Stomach (tissue), 9 donors: ENCODE data around the gene LRRFIP1. TPM values are rescaled to one million over a fixed set of nuclear protein-coding genes. Genes with fewer than 3 reads are reported as not detected.
A peak's percentile ranks its signal among the peaks of the same experiment; 100 is the strongest.

Experiments used
- DNase-seq, 2 donors: peaks; one replicate each; pipeline versions ENCODE4 v3.0.0 to v3.0.0-alpha.2; 2013 to 2019
- H3K27ac ChIP-seq, 5 donors: fragments of 200-600 bp in 4 of 5; sonication (generic) in 4 of 5; one replicate each; pipeline ENCODE4 v1.5.1; 2013 to 2019; ENCODE audit warnings: mild to moderate bottlenecking in 1 of 5, moderate library complexity in 1 of 5
- H3K27me3 ChIP-seq, 3 donors: fragments of 200-600 bp; sonication (generic); one replicate each; pipeline ENCODE4 v1.5.1; 2017 to 2019; ENCODE audit warnings: mixed run types in 1 of 3
- H3K36me3 ChIP-seq, 4 donors: fragments of 200-600 bp; sonication (generic); 1 replicate in 3 of 4; 2 replicates in 1 of 4; pipeline ENCODE4 v1.5.1; 2016 to 2019
- H3K4me1 ChIP-seq, 4 donors: fragments of 200-600 bp; sonication (generic); one replicate each; pipeline ENCODE4 v1.5.1; 2016 to 2019
- H3K4me3 ChIP-seq, 4 donors: fragments of 200-600 bp; sonication (generic) in 3 of 4; one replicate each; pipeline ENCODE4 v1.5.1; 2016 to 2019; ENCODE audit warnings: mild to moderate bottlenecking in 1 of 4
- H3K9me3 ChIP-seq, 4 donors: fragments of 200-600 bp; sonication (generic); one replicate each; pipeline ENCODE4 v1.5.1; 2016 to 2019
- EP300 ChIP-seq: sonication (generic); formaldehyde crosslinking; IDR thresholded peaks from one replicate; pipeline ENCODE4 v1.6.1; 2017; ENCODE audit warnings: antibody characterized with exemption
- POLR2A ChIP-seq, 4 donors: fragments of 450-650 bp; IDR thresholded peaks; one replicate each; pipeline ENCODE4 v1.6.1; 2016; ENCODE audit warnings: antibody characterized with exemption in 4 of 4, control low read depth in 2 of 4, mild to moderate bottlenecking in 1 of 4, moderate library complexity in 1 of 4
- POLR2AphosphoS5 ChIP-seq, 3 donors: sonication (generic); formaldehyde crosslinking; IDR thresholded peaks; one replicate each; pipeline ENCODE4 v1.6.1; 2016; ENCODE audit warnings: antibody characterized with exemption in 3 of 3
- WGBS, 5 donors: extraction: QIAGEN DNeasy Blood & Tissue Kit in 3 of 5; methylation state at CpG; one replicate each; pipeline versions ENCODE4 v1.1.5 to v1.1.7; 2013 to 2018; 5-methylcytosine and 5-hydroxymethylcytosine counted together
- intact Hi-C: fragments of 100-400 bp; cut with DNase I; formaldehyde crosslinking; loops from one replicate; pipeline ENCODE4 v1.15.1; 2023; ENCODE audit warnings: low total_unique reads
- polyA plus RNA-seq, 3 donors: library from polyadenylated mRNA; stranded (reverse); fragments of 200-250 nt; gene quantifications; one replicate each; pipeline ENCODE4 v1.2.3, GENCODE V29; 2013
- total RNA-seq, 5 donors: library from RNA; depleted of rRNA; stranded (reverse); fragments of >200 nt; gene quantifications; one replicate each; pipeline versions ENCODE4 v1.1.0 to v1.2.3, GENCODE V29; 2014 to 2016
- TF ChIP-seq, protein P1 (sequence below), 7 experiments: fragments of 450-650 bp in 4 of 7; fragments of 200-600 bp in 3 of 7; sonication (generic) in 3 of 7; IDR thresholded peaks; one replicate each; pipeline ENCODE4 v1.5.1; 2016 to 2019; ENCODE audit warnings: antibody characterized with exemption in 7 of 7, control low read depth in 2 of 7, mild to moderate bottlenecking in 1 of 7
- donor health status: healthy with polysubstance abuse.
- donor health status: Bipolar disorder and iron deficiency.
- donor health status: healthy.

The LRRFIP1 gene
- total and polyA plus RNA-seq, 8 donors, result 31.6 to 201 (median 130) TPM

DNA sequence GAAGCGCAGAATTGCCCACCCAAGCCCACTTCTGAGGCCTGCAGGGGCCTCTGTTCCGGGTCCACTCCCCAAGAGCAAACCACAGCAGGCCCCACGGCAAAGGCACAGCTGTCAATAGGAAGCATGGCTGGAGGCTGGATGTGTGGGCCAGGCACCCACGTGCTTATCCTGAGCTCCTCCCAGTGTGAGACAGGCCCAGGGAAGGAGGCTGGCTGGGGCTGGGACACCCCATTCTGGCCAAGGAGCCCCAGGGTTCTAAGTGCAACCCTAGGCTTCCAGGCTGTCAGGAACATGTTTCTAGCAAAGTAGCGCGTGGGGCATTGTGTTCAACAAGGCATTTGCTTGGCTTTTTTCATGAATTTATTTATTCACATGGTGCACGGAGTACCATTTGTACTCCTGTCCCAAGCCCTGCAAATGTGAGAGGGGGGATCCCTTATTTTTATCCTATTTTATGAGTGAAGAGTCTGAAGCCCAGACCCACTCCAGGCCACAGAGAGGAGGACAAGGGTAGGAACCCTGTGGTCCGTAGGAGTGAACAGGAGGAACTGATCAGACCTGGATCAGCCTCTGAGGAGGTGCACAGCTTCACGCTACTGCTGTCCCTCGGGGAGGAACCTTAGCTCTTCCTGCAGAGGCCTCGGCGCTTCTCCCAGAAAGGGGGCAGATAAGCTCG is 30.7 kb upstream of the LRRFIP1 start:
- Histone ChIP-seq H3K4me3 (no peak overlapping the region), H3K27me3 (no peaks in the 10 kb centered on the region), H3K27ac (peak overlapping the region in 1 of 5 donors; percentile 88), H3K36me3 (no peaks in the 10 kb centered on the region), H3K4me1 (peaks cover 26 to 73% (median 46%) of the 10 kb centered on the region in 4 donors), H3K9me3 (no peaks in the 10 kb centered on the region)
- intact Hi-C loops, result no loop called here
- no peak for TF ChIP-seq POLR2A (IDR thresholded peaks at IDR 0.05)
- TF ChIP-seq EP300, result no peak
- no peak for TF ChIP-seq POLR2AphosphoS5 (IDR thresholded peaks at IDR 0.05)
- TF ChIP-seq, protein P1, sequence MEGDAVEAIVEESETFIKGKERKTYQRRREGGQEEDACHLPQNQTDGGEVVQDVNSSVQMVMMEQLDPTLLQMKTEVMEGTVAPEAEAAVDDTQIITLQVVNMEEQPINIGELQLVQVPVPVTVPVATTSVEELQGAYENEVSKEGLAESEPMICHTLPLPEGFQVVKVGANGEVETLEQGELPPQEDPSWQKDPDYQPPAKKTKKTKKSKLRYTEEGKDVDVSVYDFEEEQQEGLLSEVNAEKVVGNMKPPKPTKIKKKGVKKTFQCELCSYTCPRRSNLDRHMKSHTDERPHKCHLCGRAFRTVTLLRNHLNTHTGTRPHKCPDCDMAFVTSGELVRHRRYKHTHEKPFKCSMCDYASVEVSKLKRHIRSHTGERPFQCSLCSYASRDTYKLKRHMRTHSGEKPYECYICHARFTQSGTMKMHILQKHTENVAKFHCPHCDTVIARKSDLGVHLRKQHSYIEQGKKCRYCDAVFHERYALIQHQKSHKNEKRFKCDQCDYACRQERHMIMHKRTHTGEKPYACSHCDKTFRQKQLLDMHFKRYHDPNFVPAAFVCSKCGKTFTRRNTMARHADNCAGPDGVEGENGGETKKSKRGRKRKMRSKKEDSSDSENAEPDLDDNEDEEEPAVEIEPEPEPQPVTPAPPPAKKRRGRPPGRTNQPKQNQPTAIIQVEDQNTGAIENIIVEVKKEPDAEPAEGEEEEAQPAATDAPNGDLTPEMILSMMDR (IDR thresholded peaks at IDR 0.05), result no peak
- no peak for DNase-seq
- WGBS, 5 donors, result 84 to 86% (median 85%) methylated on average over 10 to 13 of the region's 13 CpGs

DNA sequence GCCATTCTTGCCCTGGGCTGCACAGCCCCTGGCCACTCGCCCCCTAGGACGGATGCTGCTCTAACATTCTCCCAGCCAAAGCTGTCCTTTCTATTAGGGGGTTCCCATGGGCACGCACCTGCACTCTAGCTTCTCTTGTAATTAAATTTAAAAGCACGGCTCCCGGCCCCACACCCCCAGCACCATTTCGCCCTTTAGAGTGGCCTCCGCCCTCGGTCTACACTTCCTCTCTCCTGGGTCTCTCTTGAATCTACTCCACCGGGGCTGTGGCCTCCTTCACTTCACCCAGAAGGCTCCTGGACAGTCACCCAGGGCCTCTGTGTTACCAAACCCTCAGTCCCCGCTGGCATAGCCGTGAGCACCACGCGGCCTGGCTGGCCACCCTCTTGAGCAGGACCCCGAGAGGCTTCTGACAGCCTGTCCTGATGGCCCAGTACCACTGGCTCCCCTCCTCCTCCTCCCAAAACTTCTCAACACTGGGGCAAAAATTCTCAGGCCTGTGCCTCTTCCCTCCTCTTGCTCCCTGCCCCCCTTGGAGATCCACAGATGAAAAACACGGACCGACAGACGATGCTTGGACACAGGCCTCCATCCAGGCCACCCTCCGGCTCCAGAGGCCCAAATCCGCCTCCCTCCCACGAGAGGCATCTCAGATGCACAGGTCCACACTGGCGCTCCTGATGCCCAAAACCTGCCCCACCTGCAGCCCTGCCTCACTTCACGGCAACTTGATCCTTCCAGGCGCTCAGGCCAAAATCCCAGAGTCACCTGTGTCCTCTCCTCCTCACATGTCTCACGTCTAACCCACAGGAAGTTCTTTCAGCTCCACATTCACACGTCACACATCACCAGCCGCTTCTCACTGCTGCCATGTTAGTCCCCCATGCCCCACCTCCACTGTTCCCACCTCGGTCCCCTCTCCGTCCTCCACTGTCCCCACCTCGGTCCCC is 29.9 kb upstream of the LRRFIP1 start:
- no peaks in the 10 kb centered on the region for H3K36me3 ChIP-seq
- no peak for DNase-seq
- peak overlapping the region in 2 of 5 donors; percentile 0 to 88 for H3K27ac ChIP-seq
- H3K27me3 ChIP-seq, result no peaks in the 10 kb centered on the region
- no peak for TF ChIP-seq EP300
- TF ChIP-seq POLR2AphosphoS5 (IDR thresholded peaks at IDR 0.05), result no peak
- TF ChIP-seq, protein P1 (IDR thresholded peaks at IDR 0.05), result no peak
- TF ChIP-seq POLR2A (IDR thresholded peaks at IDR 0.05), result no peak
- H3K4me3 ChIP-seq, result no peak overlapping the region
- intact Hi-C loops, result no loop called here
- WGBS, 5 donors, result 84 to 93% (median 91%) methylated on average over 26 to 29 of the region's 29 CpGs
- peaks cover 24 to 69% (median 46%) of the 10 kb centered on the region in 4 donors for H3K4me1 ChIP-seq
- H3K9me3 ChIP-seq, result no peaks in the 10 kb centered on the region

DNA sequence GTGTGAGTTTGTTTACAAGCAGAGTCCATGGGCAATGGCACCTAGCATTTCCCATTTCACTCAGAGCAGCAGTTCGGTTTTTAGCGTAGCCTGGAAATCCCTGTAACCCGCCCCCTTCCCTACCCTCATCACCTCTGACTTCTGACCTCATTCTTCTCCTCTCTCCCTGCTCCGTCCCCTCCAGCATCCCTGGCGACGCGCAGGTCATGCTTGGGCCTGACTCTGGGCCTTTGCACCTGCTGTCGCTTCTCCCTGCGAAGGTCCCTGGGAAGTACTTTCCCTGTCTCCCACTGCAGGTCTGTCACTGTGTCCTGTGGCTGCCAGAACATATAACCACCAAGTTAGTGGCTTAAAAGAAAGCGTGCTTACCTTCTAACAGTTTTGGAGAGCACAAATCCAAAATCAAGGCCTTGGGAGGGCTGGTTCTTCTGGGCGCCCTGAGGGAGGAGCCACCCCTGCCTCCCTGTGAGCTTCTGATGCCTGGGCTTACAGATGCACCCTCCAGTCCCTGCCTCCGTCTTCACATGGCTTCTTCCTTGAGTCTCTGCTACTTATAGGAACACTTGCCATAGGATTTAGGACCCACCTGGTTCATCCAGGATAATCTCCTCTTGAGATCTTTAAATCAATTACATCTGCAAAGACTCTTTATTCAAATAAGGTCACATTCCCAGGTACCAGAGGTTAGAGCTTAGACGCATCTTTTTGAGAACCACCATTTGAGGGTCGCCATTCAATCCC is 28.7 kb upstream of the LRRFIP1 start:
- intact Hi-C loops, result no loop called here

More for the DNA sequence above, 28.7 kb upstream of the LRRFIP1 start:
- Histone ChIP-seq H3K4me3 (no peak overlapping the region), H3K27me3 (no peaks in the 10 kb centered on the region), H3K36me3 (no peaks in the 10 kb centered on the region), H3K27ac (peak overlapping the region in 2 of 5 donors; percentile 1 to 88), H3K4me1 (peaks cover 24 to 63% (median 48%) of the 10 kb centered on the region in 4 donors), H3K9me3 (no peaks in the 10 kb centered on the region)
- no peak for DNase-seq
- TF ChIP-seq POLR2A (IDR thresholded peaks at IDR 0.05), result no peak
- no peak for TF ChIP-seq EP300
- no peak for TF ChIP-seq POLR2AphosphoS5 (IDR thresholded peaks at IDR 0.05)
- TF ChIP-seq, protein P1 (IDR thresholded peaks at IDR 0.05), result no peak
- WGBS, 5 donors, result 78 to 92% (median 90%) methylated on average over 14 of the region's 14 CpGs
